HG03378 (cell line): ENCODE data around the gene RSPH10B2.
"Not testable (repeated sequence)": the region's sequence is repeated elsewhere in the genome, so short reads cannot be mapped to it uniquely, and the experiment has no call there.

ENCODE experiments used
- ATAC-seq: cut with Tn5 transposase; IDR thresholded peaks from one replicate; pipeline ENCODE4 v1.9.1; 2021; ENCODE audit warnings: mild to moderate bottlenecking, moderate library complexity; ENCODE audit not compliant: unreplicated experiment

Gene RSPH10B2

DNA sequence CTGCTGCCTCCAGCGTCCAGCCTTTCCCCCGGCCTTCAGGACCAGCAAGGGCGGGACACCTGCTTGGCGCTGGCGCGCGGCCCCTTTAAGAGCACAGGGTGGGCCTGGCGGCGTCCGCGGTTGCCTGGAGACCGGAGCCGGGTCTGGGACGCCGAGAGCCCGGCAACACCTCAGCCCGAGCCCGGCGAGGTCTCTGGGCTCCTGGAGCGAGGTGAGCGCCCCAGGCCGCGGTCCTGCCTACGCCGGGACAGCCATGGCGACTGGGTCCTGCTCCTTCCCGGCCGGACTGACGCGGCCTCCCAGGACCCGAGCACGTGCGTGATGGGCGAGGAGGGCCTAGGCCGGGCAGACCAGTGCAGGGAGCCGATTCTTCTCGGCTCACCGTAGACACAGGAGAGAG lies at the start of gene RSPH10B2:
Gene RSPH10B2, plus strand, starts transcription at position 140 of the 400 bp plus-strand sequence. CDS start 3,575 bp downstream, outside the sequence.
- not testable (repeated sequence) for ATAC-seq

- peak; percentile 21 for ATAC-seq
Observed at GRCh38 chr7:6705959-6706665, 47.8 kb upstream of the RSPH10B2 start.

GRCh38 chr7:6706666-6707407 lies 47.1 kb upstream of the RSPH10B2 start, which contains the start of gene ZNF12:
ZNF12 (minus strand) TSS chr7:6706947; CDS start chr7:6705173, 1,774 bp downstream.
- ATAC-seq, result peak; percentile 86

DNA sequence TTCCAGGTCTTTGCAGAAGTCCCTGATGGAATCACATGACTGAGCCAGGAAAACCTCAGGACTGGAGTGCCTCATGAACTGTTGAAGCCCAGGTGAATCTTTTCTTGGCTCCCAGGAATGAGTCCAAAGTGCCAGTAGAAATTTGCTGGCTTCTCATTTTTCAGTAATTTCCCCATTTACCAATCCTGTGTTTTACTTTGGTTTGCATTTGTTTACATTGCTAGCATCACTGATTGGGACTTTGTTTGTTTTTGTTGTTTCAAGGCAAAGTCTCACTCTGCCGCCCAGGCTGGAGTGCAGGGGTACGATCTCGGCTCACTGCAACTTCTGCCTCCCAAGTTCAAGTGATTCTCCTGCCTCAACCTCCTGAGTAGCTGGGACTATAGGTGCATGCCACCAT lies 45.6 kb upstream of the RSPH10B2 start:
- no peak for ATAC-seq

DNA sequence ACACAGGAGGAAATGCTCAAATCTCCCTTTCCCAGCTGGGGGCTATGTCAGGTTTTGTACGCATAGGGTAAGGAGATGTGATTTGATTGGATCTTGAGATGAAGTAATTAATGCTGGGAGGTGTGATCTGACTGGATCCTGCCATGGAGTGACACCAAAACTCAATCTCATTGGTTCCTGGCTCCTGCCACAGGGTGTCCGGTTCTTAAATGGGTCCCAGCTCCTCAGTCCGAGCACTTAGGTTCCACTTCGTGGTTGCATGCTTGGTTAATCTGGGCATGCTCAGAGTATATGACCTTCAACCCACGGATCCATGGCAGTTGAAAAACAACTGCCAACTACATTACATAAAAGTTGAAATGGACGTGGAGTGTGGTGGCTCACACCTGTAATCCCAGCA lies 44.1 kb upstream of the RSPH10B2 start:
- ATAC-seq, result no peak

GRCh38 chr7:6714360-6714759 lies 39.5 kb upstream of the RSPH10B2 start:
- no peak for ATAC-seq

GRCh38 chr7:6715898-6716297 lies 38.0 kb upstream of the RSPH10B2 start:
- ATAC-seq, result not testable (repeated sequence)

- ATAC-seq, result no peak
Observed at GRCh38 chr7:6718124-6718523, 35.8 kb upstream of the RSPH10B2 start.

DNA sequence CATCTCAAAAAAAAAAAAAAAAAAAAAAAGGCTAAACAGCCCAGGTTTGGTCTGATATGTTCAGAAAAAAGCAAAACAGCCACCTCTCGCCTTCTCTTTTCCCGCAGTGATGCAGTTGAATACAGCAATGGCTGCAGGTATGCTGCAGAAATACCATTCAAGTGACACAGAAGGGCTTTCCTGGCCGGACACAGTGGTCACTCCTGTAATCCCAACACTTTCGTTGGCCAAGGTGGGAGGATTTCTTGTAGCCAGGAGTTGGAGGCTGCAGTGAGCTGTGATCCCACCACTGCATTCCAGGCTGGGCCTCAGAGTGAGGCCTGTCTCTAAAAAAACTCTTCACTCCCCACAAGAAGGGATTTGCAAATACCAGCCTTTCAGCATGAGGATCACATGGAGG lies 29.6 kb upstream of the RSPH10B2 start:
- not testable (repeated sequence) for ATAC-seq

- peak; percentile 57 for ATAC-seq
Observed at GRCh38 chr7:6725003-6725402, 28.9 kb upstream of the RSPH10B2 start.

DNA sequence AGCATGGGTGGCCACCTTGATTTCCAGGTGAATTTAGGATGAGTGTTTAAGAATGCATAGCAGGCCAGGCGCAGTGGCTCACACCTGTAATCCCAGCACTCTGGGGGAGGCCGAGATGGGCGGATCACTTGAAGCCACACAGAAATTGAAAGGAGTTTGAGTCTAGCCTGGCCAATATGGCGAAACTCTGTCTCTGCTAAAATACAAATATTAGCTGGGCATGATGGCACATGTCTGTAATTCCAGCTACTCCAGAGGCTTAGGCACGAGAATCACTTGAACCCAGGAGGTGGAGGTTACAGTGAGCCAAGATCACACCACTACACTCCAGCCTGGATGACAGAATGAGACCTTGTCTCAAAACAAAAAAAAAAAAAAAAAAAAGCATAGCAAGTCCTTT lies 27.6 kb upstream of the RSPH10B2 start:
- not testable (repeated sequence) for ATAC-seq

GRCh38 chr7:6727663-6728062 lies 26.2 kb upstream of the RSPH10B2 start:
- ATAC-seq, result no peak

DNA sequence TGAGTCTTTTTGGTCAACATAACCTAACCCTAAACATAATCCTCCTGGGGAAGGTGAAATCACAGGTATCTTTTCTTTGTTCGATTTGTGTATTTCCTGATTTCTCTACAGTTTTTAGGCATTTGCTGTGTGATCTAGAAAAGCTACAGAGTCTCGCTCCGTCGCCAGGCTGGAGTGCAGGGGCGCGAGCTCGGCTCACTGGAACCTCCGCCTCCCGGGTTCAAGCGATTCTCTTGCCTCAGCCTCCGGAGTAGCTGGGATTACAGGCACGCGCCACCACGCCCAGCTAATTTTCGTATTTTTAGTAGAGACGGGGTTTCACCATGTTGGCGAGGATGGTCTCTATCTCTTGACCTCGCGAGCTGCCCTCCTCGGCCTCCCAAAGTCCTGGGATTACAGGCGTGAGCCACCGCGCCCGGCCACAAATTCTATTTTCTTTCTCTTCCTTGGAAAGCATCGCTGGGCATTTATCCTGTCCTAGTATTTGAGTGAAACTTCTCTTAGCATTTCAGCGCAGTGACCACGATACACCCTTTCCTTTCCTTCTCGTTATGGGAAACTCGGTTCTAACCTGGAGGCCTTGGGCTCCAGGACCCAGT lies 24.9 kb upstream of the RSPH10B2 start:
- ATAC-seq, result not testable (repeated sequence)

DNA sequence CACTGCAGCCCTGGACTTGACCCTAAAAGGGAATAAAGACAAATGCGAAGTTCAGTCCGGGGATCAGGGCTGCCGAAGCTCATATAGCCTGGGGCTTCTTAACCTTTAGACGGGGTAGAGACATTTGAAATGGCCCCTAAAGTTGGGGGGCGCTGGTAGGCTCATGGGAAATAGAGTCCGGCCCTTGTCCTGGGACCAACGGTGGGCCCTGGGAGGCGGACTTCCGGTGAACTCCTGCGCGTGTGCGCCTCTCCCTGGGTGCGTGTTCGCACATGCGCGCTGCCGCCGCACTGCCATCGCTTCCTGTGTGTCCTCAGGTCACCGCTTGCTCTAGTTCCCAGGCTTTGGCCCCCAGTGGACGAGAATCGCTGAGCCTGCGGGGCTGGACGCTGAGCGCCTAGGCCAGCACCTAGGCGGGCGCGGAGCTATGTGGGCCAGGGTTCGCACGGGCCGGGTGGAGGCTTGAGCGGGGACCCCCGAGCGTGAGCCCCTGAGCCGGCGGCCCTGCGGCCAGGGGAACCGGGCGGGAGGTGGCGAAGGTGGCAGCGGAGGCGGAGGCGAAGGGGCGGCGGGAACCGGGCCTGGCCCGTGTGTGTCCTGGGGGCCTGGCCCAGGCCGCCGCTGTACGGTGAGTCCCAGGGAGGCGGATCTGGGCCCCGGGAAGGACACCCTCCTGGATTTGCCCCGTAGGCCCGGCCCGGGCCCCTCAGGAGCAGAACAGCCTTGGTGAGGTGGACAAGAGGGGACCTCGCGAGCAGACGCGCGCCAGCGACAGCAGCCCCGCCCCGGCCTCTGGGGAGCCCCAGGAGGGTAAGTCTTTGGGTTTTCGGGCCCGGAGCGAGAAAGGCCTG lies 24.2 kb upstream of the RSPH10B2 start:
- ATAC-seq, result peak; percentile 92

DNA sequence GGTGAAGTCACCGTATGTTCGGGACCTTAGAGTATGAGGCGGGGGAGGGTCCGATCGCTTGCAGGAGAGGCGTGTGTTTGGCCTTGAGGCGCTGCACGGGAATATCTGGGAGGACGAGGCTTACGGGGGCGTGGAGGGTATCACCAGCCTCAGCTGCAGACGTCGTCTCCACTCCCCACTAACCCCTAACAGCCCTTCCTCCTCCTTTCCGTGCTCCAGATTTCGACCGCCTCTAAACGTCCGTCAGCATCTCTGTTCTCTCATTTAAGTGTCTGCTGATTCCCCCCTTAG lies 23.6 kb upstream of the RSPH10B2 start:
- ATAC-seq, result no peak

DNA sequence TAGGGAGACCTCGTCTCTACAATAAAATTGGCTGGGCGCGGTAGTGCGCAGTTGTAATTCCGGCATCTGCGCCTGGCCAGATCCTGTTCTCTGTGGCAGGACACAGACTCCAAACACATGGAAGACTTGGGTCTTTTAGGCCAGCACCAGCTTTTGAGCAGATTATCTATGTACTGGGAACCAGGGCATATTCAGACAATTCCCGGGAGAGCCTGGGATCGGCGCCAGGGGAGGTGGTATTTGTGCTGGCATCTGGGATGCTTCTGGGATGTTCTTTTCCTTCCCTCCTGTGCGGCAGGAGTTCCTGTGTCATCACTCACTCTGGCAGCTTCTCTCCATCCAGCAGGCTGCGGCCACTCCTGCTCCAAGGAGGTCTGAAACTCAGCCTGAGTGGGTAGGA lies 15.5 kb upstream of the RSPH10B2 start:
- not testable (repeated sequence) for ATAC-seq

GRCh38 chr7:6744410-6745100 lies 9.3 kb upstream of the RSPH10B2 start:
- ATAC-seq, result not testable (repeated sequence)

DNA sequence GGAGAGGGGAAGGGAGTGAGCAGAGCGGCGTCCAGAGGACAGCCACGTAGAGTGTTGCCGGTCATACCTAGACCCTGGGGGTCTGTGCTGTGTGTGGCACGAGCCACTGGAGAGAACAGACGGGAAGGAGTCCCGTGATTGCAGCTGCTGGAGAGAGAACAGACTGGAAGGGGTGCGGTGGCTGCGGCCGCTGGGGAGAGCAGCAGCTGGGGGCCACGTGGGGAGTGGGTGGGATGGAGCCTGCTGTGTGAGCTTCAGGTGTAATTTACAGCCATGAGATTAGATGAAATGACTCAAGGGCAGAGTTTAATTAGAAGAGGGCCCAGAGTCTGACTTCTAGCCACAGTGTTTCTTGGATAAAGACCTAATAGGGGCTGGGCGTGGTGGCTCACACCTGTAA lies 4.6 kb upstream of the RSPH10B2 start:
- not testable (repeated sequence) for ATAC-seq

GRCh38 chr7:6750173-6750572 lies 3.7 kb upstream of the RSPH10B2 start:
- not testable (repeated sequence) for ATAC-seq

GRCh38 chr7:6761186-6761585 lies 7.3 kb downstream of the RSPH10B2 start:
- ATAC-seq, result not testable (repeated sequence)
